ENCODE data around the gene AGRP. TPM values are rescaled to one million over a fixed set of nuclear protein-coding genes. Genes with fewer than 3 reads are reported as not detected.
A peak's percentile ranks its signal among the peaks of the same experiment; 100 is the strongest.
"Not testable (repeated sequence)": the region's sequence is repeated elsewhere in the genome, so short reads cannot be mapped to it uniquely, and the experiment has no call there.

The AGRP gene
- polyA plus RNA-seq, 10 donors, result 0.22 to 0.28 TPM; not detected in 8

DNA sequence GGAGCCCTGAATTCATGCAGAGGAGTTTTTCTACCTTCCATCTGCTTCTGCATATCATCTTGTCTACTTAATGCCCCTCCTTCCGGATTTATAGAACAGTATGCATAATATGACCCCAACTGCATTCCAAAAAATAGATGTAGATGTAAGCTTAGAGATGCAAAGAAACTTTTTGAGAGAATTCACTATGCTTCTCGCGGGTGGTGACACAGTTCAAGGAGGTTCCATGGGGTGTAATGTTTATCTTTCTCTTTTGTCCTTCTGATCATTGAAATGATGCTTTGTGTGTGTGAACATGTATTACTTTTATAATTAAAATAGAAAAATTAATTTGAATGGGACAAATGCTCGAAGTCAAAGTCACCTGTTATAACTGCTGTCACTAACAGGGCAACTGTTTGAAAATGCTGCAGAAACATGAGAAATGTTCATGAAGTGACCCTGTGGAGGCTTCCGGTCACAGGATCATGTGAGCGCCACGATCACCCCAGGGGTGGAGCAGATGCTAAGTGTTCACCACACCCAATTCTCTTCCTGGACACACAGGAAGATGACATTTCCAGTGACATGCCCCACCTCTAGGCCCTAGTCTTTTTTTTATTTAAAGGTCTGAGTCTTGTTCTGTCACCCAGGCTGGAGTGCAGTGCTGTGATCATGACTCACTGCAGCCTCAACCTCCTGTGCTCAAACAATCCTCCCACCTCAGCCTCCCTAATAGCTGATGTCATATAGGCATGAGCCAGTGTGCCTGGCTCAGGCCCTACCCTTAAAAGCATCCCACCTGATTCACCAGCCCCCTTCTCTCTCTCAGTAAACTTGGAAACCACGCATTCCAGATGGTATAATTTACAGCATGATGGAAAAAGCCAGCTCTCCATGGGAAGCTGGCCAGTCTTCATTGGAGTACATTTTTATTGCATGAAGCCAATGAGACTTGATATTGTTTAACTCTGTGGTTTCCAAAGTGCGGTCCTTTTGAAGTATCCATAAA is 21.0 kb upstream of the AGRP start:
- DNase-seq, result peak in 1 of 3 donors; percentile 45

DNA sequence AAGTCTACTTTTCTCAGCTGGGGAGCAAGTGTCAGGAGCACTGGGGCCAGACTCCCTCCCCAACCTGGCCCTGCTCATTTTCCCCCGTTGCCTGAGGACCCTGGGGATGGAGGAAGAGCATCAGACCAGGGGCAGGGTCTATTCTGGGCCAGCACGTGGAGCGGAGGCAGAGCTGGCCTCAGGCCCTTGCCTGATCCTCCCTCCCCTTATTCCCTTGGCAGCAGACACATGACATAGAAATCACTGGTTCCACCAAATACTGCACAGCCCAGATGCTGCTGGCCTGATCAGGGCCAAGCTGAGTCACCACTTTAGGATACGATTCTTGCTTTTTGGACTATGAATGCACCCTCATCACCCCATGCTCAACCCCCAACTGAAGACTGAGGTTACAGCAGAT is 15.8 kb upstream of the AGRP start:
- DNase-seq, result peak in 2 of 3 donors; percentile 57 to 77

DNA sequence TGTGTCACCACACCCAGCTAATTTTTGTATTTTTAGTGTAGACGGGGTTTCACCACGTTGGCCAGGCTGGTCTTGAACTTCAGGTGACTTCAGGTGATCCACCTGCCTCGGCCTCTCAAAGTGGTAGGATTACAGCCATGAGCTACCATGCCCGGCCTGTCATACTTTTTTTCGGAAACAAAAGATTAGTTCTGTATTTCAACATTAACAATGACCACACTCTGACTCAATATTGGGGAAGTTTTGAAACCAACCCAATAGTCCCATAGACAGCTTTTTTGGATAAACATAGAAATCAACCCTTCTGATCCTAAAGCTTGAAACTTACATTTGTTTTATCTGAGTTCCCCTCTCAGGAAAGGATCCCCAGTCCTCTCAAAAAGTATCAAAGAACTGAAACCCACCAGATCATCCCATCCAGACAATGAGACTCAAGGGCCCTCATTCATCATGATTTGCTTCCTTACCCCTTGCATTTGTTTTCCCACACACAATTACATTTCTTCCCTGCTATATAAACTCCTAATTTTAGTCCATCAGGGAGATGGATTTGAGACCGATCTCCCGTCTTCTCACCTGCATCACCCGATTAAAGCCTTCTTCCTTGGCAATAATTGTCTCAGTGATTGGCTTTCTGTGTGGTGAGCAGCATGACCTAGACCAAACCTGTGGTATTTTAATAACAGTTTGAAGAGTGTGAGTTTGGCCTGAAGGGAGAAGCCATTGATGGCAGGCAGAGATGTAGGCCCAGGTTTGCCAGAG is 7.2 kb upstream of the AGRP start:
- no peak for DNase-seq

DNA sequence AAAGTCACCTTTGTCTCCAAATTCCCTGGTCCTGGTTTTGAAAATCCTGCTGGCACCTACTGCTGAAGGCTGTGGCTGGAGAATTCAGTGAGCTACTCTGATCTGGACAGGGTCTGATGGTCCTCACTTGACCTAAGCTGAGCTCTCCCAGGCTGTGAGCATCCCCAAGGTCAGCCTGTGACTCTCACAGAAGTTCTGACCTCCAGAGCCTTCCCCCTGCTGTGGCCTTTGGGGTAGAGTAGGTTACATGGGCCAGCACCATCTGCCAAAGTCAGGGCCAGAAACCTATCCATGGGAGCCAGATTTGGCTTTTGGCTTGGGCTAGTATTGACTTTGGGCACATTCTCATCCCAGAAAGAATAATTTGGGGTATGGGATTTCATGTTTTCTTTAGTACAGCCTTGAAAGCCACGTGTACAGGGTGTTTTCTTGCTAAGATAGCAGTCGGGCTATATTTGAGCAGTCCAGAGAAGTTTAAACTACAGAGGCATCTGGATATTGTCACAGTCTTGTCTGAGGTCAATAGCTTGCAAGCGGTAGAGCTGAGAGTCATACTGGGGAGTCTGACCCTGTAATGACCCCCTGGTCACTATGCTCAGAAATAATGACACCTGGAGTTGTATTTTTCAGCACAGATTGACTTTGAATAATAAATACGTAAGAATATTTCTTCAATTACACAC is 6.2 kb upstream of the AGRP start:
- no peak for DNase-seq

DNA sequence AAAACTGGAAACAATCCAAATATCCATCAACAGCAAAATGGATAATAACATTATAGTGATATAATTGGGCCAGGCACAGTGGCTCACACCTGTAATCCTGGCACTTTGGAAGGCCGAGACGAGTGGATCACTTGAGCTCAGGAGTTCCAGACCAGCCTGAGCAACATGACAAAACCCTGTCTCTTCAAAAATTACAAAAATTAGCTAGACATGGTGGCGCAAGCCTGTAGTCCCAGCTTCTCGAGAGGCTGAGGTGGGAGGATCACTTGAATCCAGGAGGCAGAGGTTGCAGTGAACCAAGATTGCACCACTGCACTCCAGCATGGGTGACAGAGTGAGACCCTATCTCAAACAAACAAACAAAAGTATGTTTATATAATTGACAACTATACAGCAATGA is 4.2 kb upstream of the AGRP start:
- not testable (repeated sequence) for DNase-seq

DNA sequence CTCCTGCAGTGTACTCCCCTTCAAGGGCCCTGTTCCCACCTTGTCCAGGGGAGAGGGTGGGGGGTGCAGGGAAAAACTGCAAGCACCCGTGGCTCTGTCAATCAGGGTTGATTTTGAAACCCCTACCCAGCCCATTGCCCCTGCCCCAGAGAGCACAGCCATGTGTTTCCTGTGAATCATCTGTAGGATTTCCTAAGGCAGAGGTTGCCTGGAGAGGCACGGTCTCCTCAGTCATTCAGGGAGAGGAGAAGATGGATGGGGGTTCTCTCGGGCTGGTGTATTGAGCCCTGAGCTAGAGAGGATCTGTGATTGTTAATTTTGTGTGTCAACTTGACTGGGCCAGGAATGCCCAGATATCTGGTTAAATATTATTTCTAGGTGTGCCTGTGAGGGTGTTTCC is 3.5 kb upstream of the AGRP start:
- no peak for DNase-seq

DNA sequence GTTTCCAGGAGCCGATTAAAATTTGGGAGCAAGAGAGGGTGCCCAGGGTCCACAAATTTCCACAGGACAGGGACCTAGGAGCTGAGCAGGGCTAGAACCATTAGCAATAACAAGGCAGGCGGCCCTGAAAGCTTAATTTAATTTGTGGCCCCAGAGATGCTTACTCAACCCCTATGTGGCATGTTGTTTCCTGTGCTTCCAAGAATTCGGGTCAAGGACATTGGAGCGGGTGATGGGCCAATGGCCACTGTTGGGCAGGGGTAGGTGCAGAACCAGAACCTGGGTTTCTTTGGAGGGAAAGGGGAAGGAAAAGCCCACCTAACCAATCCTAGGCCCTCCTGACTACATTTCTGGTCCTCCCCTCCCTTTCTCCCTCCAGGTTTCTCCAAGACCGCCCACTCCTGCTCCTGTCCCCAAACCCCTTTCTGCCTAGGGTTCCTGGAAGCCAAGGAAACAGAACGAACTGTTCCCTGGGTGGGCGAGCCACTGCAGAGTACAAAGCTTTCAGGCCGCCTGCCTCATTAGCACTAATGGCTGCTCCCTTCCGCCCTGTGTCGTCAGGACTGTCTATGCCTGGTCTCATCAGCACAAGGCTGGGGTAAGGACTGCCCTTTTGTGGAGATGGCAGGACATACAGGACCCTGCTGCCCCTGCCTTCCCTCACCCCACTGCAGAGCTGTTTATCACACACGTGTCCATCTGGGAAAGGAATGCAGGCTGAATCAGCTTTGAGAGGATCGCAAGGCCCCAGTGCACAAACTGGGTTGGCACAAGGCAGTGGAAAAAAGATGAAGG is 581 bp upstream of the AGRP start:
- no peak for DNase-seq

DNA sequence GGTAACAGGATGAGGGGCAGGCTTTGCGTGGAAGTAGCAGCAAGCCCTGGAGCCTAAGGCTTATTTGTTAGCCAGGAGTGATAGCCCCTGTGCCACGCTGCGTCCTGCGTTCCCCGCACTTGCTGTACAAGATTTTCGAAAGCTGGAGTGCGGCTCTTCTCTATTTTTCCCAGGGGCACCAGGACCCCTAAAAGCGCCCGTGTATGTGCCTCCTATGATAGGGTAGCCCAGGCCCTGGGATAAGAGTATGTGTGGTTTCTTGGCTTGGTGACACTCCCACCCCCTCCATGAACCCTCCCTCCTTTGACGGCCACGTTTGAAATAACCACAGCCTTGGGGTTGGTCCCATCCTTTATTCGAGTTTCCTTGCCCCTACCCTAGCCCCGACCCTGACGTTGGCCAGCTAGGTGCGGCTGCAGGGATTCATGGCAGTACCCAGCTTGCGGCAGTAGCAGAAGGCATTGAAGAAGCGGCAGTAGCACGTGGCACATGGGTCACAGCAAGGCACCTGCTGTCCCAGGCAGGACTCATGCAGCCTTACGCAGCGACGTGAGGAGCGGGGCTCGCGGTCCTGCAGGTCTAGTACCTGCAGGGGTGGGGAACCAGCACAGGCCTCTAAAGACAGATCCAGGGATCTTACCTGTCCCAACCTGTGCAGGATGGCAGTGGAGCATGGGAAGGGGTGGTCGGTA is 968 bp downstream of the AGRP start:
- DNase-seq, result no peak

DNA sequence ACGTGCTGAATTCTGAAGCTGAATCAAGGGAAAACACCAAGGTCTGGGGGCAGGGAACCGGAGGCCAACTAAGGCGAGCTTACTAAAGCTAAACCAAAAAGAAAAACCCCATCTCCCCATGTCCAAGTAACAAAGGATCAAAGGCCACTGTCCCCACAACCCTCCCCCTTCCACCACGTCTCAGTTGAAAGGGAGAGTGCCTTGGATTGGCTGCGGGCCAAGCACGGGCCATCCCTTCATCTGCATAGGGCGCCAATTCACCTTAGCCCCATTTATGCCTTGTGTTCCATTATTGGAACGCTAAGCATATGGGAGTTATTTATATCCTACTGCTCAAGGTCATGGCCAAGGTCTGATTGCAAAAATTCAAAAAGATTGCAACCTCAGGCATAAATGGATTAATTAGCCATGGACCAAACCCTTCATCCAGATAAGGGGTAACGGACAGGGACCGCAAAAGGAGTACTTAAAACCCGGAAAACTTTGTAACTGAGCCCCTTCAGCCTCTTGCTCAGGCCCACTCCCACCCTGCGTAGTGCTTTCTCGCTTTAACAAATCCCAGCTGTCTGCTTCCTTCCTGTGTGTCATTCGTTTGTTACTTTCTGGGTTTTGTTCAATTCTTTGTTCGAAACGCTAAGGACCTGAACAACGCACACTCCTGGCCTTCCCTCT is 1.6 kb downstream of the AGRP start:
- DNase-seq, result peak in 1 of 3 donors; percentile 51

DNA sequence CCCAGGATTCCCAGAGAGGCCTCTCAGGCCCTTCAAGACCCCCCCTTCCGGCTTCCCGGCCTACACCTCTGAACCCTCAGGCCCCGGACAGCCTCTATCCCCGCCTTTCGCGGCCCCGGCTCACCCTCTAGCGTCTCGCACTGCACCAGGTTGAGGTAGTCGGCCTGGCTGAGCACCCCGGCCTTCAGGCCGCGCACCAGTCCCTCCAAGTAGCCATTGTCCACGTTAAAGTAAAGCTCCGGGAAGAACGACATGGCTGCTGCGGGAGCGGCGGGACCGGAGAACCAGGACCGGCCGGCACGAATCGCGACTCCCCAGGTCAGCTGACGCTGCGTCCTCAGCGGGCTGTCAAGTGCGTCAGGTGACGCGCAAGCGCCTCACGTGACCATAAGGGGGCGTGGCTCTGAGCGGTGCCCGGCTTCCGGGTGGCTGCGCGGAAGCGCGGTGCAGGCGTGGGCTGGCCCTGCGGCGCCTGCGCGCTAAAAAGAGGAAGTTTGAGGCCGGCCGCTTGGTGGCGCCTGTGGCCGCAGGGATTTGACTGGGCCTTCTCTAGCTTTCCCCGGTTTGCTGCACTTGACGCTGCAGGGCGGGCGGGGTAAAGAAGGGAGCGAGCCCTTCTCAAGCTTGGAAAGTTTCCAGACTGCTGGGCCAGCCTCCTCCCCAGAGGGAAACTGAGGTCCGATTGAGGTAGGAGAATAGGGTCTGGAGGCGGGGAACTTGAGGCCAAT is 2.4 kb downstream of the AGRP start, which contains the start of gene ATP6V0D1:
ATP6V0D1 (minus strand) TSS at position 325 of the 728 bp plus-strand sequence; CDS start at position 254, 71 bp downstream.
- DNase-seq, result peak; percentile 98 to 100 (median 100)

DNA sequence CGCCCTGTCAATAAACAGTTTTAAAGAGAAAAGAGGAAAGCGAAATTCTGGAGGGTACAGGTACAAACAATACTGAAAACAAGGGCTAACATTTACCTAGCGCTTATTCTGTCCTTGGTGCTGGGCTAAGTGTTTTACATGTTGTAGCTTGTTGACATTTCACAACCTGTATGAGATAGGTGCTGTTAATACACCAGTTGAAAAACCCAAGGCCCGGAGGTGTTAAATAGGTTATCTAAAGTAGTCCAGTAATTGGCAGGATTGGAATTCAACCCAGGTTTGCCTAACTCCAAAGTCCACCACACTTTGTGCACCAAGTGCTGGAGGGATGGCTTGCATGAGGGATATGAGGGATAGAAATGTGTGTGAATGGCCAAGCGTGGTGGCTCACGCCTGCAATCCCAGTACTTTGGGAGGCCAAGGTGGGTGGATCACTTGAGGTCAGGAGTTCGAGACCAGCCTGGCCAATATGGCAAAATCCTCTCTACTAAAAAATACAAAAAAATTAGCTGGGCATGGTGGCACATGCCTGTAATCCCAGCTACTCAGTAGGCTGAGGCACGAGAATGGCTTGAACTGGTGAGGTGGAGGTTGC is 5.3 kb downstream of the AGRP start:
- DNase-seq, result no peak

DNA sequence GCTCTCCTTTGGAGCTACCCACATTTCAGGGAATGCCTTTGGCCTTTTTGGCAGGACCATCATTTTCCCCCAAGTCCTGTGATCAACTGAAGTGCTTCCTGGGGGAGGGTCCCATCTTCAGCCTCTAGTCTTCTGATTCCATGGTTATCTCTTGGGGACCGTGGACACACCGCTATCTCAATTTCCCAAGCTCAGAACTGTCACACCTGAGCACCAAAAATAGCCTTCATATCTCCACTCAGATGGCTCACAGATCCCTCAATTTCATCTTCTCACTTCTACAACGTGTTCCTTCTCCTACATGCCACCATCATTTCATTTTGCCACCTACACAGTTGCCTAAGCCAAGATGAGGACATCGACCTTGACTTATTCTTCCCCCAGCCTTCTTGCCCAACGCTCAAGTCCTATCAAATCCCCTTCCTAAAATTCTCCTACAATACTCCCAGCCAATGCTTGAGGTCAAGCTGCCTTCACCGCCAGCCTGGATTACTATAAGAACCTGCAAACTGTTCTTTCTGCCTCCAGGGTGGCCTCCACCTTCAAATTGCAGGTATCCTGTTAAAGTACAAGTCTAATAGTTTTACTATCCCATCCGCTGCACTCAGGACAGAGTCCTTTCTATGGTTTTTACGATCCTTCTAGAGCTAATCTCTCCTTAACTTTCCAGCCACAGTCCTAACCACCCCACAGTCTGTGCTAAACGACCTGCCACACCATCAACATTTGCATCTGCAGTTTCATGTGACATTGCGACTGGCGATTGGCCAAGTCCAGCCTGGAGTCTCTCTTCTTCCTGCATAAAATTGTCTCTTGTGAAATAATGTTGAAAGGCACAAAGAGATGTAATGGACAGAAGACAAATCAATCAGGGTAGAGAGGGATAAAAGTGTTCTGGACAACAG is 8.5 kb downstream of the AGRP start:
- DNase-seq, result no peak

DNA sequence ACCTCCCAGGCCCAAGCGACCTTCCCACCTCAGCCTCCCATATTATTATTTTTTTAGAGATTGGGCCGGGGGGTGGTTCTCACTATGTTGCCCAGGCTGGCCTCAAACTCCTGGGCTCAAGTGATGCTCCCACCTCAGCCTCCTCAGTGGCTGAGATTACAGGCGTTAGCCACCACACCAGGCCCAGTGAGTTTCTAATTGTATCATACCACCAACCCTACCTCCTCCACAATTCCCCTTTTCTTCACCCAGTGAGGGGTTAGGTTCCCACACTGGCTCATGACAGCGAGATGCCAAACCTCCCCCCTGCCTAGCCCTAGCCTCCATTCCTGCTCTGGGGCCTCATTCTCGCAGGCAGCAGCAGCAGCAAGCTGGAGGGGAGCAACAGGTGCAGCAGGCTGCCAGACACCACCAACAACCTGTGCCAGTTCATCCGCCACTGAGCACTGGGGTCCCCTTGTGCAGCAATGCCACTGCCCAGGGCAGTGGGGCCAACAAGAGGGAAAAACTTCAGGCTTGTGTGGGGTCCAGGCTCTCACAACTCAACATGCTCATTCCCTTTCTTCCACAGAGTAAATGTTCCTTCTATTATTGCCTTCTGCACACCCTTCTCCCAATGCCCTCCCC is 11.5 kb downstream of the AGRP start:
- DNase-seq, result no peak

DNA sequence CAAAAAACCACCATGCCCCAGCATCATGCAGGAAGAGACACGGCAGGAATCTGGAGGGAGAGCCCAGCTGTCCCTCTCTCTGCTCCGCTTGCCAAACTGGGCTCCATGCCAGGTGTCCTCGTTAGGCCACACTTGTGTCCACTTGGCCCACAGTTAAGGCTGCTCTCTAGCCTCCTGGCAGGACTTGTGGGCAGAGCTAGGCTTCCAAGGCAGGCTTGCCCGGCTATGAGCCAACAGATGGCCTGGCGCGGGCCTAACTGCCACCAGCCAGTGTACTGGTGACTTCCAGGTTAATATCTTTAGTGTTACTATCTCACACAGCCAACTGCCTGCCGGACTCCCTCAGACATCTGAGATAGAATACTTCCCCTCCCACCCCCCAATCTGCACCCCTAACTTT is 13.0 kb downstream of the AGRP start:
- DNase-seq, result peak; percentile 80 to 83 (median 80)

DNA sequence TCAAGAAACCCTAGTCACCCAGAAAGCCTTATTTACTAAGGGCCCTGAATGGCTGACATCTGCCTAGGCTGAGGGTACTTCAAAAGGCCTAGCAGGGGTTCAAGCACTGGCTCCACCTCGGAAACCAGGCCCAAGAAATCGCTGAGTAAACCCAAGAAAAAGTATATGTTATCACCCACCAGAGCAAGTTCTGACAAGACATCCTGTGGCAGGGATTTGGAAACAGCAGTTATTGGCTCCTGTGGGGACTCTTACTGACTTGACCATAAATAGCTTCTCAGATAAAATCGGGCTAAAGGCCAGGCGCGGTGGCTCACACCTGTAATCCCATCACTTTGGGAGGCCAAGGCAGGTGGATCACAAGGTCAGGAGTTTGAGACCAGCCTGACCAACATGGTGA is 14.6 kb downstream of the AGRP start:
- DNase-seq, result no peak

DNA sequence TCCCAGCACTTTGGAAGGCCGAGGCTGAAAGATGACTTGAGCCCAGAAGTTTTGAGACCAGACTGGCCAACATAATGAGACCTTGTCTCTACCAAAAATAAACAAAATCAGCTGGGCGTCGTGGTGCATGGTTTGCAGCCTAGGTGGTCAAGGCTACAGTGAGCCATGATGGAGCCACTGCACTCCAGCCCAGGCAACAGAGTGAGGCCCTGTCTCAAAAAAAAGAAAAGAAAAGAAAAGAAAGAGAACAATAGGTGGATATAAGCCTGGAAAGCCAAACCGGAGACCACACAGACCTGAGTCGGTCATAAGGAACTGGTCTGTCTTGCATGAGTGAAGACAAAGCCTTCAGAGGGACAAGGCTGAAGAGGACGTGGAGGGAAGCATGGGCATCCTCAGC is 16.8 kb downstream of the AGRP start:
- no peak for DNase-seq

DNA sequence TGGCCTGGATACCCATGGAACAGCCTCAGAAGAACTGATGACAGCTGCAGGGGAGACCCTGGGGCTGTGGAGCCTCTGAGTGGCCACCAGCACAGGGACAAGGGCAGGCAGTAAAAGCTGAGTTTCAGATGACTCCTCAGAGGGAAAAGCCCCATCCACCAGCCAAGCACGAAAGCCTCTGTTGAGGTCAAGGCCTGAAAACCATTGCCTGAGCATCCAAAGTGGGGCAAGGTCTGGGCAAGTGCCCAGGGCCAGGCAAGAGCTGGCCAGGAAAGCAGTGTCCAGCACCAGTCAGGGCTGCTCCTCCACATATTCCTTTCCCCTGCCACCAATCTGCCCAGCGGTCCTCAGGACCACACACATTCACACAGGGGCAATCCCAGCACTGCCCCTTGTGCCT is 18.8 kb downstream of the AGRP start:
- no peak for DNase-seq
